Astrocyte of the cerebellum (primary cell): Measurements from ENCODE around the gene KCNJ10.

ENCODE experiments used
- DNase-seq: peaks from one replicate; pipeline ENCODE4 v3.0.0-alpha.2; 2011; ENCODE audit warnings: low read depth
- H3K4me3 ChIP-seq: 2 replicates; pipeline ENCODE4 v1.5.1; 2011; ENCODE audit warnings: mild to moderate bottlenecking, low read depth, low read length, moderate library complexity
- in situ Hi-C: cut with HindIII; loops from 2 replicates; pipeline ENCODE4 v1.10.0; 2017; ENCODE audit warnings: low sequenced_read_pairs
- TF ChIP-seq, protein P1 (sequence below): IDR thresholded peaks from 2 replicates; pipeline ENCODE4 v1.5.1; 2012; ENCODE audit warnings: low read length, low read depth, moderate library complexity, mild to moderate bottlenecking; ENCODE audit errors: missing control alignments

Gene KCNJ10

DNA sequence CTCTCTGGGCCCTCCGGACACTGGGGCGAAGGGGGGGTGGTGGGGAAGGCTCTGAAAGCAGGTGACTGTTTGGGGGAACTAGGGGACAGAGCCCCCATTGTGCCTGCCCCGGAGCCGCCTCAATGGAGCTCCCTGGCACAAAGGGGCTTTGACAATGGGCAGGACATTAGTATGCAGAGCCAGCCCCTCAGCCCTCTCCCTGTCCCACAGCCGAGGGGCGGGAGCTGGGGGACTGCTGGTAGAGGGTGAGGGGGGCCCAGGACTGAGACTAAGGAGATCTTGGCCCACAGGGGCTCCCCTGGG lies 7.8 kb downstream of the KCNJ10 start:
- TF ChIP-seq, protein P1, sequence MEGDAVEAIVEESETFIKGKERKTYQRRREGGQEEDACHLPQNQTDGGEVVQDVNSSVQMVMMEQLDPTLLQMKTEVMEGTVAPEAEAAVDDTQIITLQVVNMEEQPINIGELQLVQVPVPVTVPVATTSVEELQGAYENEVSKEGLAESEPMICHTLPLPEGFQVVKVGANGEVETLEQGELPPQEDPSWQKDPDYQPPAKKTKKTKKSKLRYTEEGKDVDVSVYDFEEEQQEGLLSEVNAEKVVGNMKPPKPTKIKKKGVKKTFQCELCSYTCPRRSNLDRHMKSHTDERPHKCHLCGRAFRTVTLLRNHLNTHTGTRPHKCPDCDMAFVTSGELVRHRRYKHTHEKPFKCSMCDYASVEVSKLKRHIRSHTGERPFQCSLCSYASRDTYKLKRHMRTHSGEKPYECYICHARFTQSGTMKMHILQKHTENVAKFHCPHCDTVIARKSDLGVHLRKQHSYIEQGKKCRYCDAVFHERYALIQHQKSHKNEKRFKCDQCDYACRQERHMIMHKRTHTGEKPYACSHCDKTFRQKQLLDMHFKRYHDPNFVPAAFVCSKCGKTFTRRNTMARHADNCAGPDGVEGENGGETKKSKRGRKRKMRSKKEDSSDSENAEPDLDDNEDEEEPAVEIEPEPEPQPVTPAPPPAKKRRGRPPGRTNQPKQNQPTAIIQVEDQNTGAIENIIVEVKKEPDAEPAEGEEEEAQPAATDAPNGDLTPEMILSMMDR, result no peak
- H3K4me3 ChIP-seq, result no peak overlapping the region
- DNase-seq, result no peak
- in situ Hi-C loops, result no loop called here

DNA sequence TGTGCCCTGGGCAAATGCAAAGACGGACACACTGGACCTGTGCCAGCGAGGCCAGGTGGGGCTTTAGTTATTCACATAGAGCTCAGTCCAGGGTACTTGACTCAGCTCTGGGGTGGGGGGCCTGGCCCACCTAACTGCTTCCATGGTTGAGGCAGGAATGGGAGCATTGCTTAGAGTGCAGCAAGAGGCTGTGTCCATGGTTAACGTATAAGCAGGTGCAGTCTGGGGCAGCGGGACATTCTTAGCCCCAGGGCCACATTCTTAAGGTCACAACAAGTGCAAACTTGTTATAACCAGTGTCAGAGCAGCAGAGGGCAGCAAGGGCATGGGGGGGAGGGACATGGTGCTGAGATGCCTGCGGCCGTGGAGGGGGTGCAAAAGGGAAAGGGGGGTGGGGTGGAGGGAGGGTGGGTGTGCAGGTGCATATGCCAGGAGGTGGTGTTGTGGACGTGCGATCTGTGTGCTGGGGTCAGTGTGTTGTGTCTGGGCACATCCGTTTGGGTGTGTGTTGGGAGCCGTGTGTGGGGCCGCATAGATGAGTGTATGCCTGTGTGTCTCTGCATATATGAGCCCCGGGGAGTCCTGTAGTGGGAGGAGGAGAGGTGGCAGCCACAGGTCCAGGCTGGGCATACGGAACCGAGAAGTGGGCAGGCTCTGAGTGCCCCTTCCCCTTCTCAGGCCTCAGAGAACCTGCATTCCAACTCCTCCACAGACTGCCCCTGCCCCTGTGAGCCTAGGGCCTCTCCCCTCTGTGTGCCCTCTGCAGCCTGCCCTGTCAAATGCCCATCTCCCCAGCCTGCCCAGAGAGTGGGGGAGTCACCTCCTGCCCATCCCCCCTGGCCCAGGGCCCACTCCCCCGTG lies 8.4 kb downstream of the KCNJ10 start:
- TF ChIP-seq, protein P1, result no peak
- in situ Hi-C loops, result no loop called here
- no peak overlapping the region for H3K4me3 ChIP-seq
- DNase-seq, result no peak

DNA sequence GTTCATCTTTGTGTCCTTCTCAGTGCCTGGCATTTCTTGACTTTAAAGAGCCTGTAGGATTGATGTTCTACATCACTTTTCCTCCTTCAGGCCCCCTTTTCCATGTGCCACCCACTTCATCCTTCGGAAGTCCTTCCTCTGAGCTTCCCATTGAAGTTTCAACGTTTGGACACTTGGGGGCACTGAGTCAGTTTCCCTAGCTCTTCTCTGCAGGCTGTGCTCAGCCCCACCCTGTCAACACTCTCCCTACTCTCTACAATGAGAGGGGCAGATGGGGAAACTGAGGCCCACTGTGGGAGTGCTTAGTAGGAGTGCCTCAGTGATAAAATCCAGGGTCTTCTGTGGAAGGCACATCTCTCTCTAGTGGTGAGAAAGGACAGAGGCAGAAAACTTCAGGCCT lies 11.9 kb downstream of the KCNJ10 start:
- H3K4me3 ChIP-seq, result no peak overlapping the region
- in situ Hi-C loops, result no loop called here
- TF ChIP-seq, protein P1, result peak; percentile 50
- no peak for DNase-seq

DNA sequence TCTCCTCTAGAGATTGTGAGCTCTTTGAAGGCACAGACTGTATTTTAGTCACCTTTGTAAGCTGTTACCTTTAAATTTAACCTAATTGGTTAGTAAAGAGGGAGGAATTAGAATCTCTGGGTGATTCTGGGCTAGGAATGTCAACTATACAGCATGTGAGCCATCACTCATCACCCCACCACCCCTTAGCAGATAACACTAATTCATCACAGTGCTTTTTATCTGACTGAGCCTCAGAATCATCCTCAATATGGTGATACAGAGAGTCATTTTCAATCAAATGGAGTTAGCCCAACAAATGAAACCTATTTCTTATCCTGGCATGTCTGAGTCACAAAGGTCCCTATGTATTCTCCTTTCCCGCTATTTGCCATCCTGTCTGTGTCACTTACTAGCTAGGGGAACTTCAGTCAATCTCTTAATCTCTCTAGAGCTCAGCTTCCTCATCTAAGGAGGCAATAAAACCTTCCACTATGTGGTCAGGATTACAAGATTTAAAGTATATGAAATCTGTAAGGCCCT lies 13.3 kb downstream of the KCNJ10 start:
- H3K4me3 ChIP-seq, result no peak overlapping the region
- TF ChIP-seq, protein P1, result no peak
- no peak for DNase-seq
- in situ Hi-C loops, result no loop called here

DNA sequence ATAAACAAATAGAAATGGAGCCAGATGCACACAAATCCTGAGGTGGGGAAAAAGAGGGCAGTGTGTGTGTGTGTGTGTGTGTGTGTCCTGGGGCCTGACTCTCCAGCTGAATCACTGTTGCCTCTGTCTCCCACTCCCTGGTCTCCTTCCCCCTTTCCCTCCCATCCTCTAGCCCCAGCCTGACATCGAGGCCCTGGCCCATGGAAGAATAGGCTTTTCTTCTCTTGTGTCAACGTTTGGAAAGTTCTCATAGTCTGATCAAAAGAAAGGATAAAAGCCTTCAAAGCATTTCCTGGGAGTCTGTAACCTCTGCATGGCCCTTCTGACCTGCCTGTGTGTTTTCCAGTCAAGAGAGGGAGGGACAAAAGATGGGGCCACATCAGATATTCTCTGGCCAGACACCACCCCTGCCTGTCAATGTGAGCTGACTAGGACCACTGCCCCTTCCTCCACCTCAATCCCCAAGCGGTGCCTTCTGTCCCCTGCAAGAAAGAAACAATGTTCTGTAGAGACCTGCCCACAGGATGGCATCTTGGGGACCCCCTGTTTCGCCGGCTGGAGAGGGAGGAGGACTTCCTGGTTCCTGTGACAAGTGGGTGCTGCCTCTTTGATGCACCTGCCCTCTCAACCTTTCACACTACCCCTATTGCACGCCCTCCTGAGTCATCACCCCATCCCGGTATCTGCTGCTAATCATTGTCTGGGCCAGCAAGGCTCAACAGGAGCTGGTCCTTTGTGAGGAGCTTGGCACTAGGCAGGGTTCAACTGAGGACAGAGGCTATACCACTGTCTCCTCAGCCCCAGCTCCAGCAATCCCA lies 16.2 kb downstream of the KCNJ10 start:
- DNase-seq, result no peak
- TF ChIP-seq, protein P1, result no peak
- in situ Hi-C loops, result no loop called here
- no peak overlapping the region for H3K4me3 ChIP-seq

DNA sequence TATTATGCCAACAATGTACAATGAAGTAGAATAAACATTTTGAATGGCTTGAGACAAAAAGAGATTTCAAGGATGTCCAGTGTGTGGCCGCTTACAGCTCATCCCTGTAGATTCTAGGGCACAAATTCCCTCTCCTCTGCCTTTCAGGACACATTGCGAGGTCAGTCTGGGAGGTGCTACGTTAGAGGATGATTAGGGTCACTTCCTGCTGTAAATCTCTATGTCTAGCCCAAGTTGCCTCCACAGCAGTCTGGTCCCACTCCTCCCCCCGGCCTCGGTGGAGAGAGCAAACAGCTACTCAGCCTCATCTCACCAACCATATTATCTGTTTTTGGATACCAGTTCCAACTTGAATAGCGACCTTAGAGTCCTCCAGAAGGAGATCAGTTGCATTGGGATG lies 17.0 kb downstream of the KCNJ10 start:
- DNase-seq, result no peak
- TF ChIP-seq, protein P1, result no peak
- in situ Hi-C loops, result no loop called here
- H3K4me3 ChIP-seq, result no peak overlapping the region
